Measurements from ENCODE around the gene GMNN. TPM values are rescaled to one million over a fixed set of nuclear protein-coding genes. Genes with fewer than 3 reads are reported as not detected.

The GMNN gene
- total and polyA plus RNA-seq, 7 experiments from 2014 or later, result 4.2 to 54.6 (median 5.8) TPM

DNA sequence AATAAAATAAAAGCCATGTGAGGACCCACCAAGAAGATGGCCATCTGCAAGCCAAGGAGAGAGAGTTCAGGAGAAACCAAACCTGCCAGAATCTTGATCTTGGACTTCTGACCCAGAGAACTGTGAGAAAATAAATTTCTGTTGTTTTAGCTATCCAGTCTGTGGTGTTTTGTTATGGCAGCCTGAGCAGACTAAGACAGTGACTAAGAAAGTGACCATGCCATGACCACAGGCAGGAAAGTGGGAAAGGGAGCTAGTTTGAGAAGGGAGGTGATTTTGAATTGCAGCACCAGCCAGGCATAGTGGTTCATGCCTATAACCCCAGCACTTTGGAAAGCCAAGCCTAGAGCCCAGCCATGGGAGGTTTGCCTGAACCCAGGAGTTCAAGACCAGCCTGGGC lies 33.9 kb upstream of the GMNN start:
- Mint-ChIP-seq H3K4me3 (no peak overlapping the region), H3K4me1 (peaks cover 0 to 18% (median 2%) of the 10 kb centered on the region in 7 donors), H3K36me3 (peaks cover 0 to 4% (median 0%) of the 10 kb centered on the region in 5 donors), H3K27me3 (peaks cover 0 to 5% (median 0%) of the 10 kb centered on the region in 5 donors), H3K9me3 (peaks cover 0 to 6% (median 0%) of the 10 kb centered on the region in 11 donors), H3K27ac (no peak overlapping the region)
- Histone ChIP-seq H3K27me3 (ENCODE audit: control insufficient read depth in 2 of 2, insufficient read depth in 2 of 2, low read length in 2 of 2) (no peaks in the 10 kb centered on the region), H3K4me1 (ENCODE audit: control insufficient read depth in 2 of 2, insufficient read depth in 2 of 2, low read length in 2 of 2) (no peaks in the 10 kb centered on the region), H3K27ac (ENCODE audit: low read depth, low read length) (no peak overlapping the region), H3K36me3 (ENCODE audit: control insufficient read depth in 2 of 3, insufficient read depth in 3 of 3, low read length in 3 of 3) (no peaks in the 10 kb centered on the region), H3K4me3 (ENCODE audit: low read length) (no peak overlapping the region), H3K9me3 (ENCODE audit: control insufficient read depth in 2 of 3, low read length in 3 of 3) (no peaks in the 10 kb centered on the region)
- ATAC-seq (no peak), DNase-seq (no peak)
- CTCF ChIA-PET, result no interaction called here
- intact Hi-C loops (cut with micrococcal nuclease), result no loop called here
- POLR2A ChIA-PET, result no interaction called here

DNA sequence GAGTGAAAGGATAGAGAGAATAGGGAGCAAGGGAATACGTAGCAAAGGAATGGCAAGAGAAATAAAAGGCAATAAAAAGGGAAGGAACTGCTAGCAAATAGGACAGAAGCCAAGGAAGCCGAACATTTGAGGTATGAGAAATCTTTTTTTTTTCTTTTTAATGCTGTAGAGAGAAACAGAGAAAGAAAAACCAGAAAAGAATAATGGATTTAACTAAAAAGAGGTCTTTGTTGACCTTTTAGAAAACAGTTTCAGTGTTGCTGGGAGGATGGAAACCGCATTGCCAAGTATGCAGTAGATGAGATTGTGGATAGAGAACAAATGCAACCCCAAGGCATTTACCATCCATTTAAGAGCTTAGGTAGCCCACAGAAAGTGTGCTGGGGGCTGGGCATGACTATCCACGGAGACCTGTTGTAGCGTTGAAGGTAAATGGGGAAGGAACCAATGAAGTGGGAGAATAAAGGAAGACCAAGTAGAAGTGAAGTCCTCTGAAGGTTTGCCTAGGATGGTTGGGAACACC lies 32.5 kb upstream of the GMNN start:
- peaks cover 0 to 6% (median 0%) of the 10 kb centered on the region in 11 donors for H3K9me3 Mint-ChIP-seq
- no peaks in the 10 kb centered on the region for H3K27me3 Mint-ChIP-seq
- H3K27ac Mint-ChIP-seq, result no peak overlapping the region
- Histone ChIP-seq H3K4me3 (ENCODE audit: low read length) (no peak overlapping the region), H3K27me3 (ENCODE audit: control insufficient read depth in 2 of 2, insufficient read depth in 2 of 2, low read length in 2 of 2) (no peaks in the 10 kb centered on the region), H3K27ac (ENCODE audit: low read depth, low read length) (no peak overlapping the region), H3K4me1 (ENCODE audit: control insufficient read depth in 2 of 2, insufficient read depth in 2 of 2, low read length in 2 of 2) (no peaks in the 10 kb centered on the region), H3K36me3 (ENCODE audit: control insufficient read depth in 2 of 3, insufficient read depth in 3 of 3, low read length in 3 of 3) (no peaks in the 10 kb centered on the region), H3K9me3 (ENCODE audit: control insufficient read depth in 2 of 3, low read length in 3 of 3) (no peaks in the 10 kb centered on the region)
- ChIA-PET POLR2A (no interaction called here), CTCF (interaction anchor here (0.6 kb wide), 1 partner anchor 173 kb away, joined by 3 read pairs; no protein-coding TSS in a partner anchor)
- H3K36me3 Mint-ChIP-seq, result peaks cover 0 to 4% (median 0%) of the 10 kb centered on the region in 5 donors
- H3K4me3 Mint-ChIP-seq, result no peak overlapping the region
- H3K4me1 Mint-ChIP-seq, result peaks cover 0 to 16% (median 0%) of the 10 kb centered on the region in 7 donors
- ATAC-seq, result no peak
- DNase-seq, result no peak
- intact Hi-C loops (cut with micrococcal nuclease), result no loop called here

DNA sequence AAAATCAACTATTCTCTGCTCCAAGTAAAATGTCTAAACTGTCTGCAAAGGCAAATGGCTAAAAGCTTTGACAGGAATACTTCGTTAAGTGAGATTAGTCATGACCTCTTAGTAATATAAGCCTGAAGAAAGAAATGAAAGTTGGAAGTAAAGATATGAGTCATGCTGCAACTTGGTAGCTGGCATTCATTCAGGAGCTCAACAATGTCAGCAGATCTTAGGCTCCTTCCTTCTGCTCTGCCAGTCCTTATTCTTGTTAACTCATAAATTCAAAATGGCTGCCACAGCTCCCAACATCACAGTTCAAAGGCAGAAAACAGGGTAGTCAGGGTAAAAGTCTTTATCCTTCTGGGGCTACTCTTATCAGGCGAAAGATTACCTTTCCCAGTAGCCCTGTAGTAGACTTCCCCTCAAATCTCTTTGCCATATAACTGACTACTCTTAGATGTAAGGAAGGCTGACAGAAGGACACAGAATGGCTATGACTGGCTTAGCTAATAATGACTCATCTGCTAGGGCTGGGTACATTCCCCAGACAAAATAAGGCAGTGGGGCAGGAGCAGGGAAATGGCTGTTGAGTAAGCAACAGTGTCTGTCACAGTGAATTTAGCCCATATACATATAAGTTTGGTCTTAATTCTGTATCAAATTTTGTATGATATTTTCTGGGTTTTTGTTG lies 31.3 kb upstream of the GMNN start:
- Histone ChIP-seq H3K27ac (ENCODE audit: low read depth, low read length) (no peak overlapping the region), H3K27me3 (ENCODE audit: control insufficient read depth in 2 of 2, insufficient read depth in 2 of 2, low read length in 2 of 2) (no peaks in the 10 kb centered on the region), H3K9me3 (ENCODE audit: control insufficient read depth in 2 of 3, low read length in 3 of 3) (no peaks in the 10 kb centered on the region), H3K36me3 (ENCODE audit: control insufficient read depth in 2 of 3, insufficient read depth in 3 of 3, low read length in 3 of 3) (no peaks in the 10 kb centered on the region), H3K4me1 (ENCODE audit: control insufficient read depth in 2 of 2, insufficient read depth in 2 of 2, low read length in 2 of 2) (no peaks in the 10 kb centered on the region), H3K4me3 (ENCODE audit: low read length) (no peak overlapping the region)
- Mint-ChIP-seq H3K9me3 (peaks cover 0 to 6% (median 0%) of the 10 kb centered on the region in 11 donors), H3K4me3 (peak overlapping the region in 1 of 10 donors; percentile 2), H3K36me3 (peaks cover 0 to 4% (median 0%) of the 10 kb centered on the region in 5 donors), H3K27me3 (no peaks in the 10 kb centered on the region), H3K27ac (peak overlapping the region in 1 of 9 donors; percentile 56), H3K4me1 (peaks cover 0 to 16% (median 0%) of the 10 kb centered on the region in 7 donors)
- CTCF ChIA-PET, result no interaction called here
- intact Hi-C loops (cut with micrococcal nuclease), result loop anchor here in 1 of 2 donors (1.0 kb wide), 1 partner anchor 22 kb away; no protein-coding TSS in a partner anchor
- DNase-seq (peak in 1 of 9 donors; percentile 25), ATAC-seq (peak; percentile 83)
- POLR2A ChIA-PET, result no interaction called here

DNA sequence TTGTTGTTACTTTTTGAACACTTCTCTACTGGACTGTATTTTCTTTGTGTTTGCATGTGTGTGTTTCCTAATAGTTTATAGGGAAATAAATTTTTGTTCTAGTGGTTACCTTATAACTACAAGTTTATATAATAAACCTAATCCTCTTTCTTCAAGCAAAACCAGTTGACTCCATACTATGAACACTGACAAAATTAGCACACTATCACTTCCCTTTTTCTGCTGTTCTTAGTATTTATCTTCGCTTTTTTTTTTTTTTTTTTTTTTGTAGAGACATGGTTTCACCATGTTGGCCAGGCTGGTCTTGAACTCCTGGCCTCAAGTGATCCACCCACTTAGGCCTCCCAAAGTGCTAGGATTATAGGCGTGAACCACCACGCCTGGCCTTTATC lies 30.8 kb upstream of the GMNN start:
- DNase-seq (no peak), ATAC-seq (peak; percentile 30)
- no peak overlapping the region for H3K4me3 ChIP-seq (ENCODE audit: low read length)
- Mint-ChIP-seq H3K9me3 (peaks cover 0 to 6% (median 0%) of the 10 kb centered on the region in 11 donors), H3K36me3 (peaks cover 0 to 4% (median 0%) of the 10 kb centered on the region in 5 donors), H3K27ac (no peak overlapping the region), H3K4me1 (peaks cover 0 to 16% (median 0%) of the 10 kb centered on the region in 7 donors), H3K27me3 (peaks cover 0 to 2% (median 0%) of the 10 kb centered on the region in 5 donors), H3K4me3 (no peak overlapping the region)
- H3K36me3 ChIP-seq (ENCODE audit: control insufficient read depth in 2 of 3, insufficient read depth in 3 of 3, low read length in 3 of 3), result no peaks in the 10 kb centered on the region
- ChIA-PET POLR2A (no interaction called here), CTCF (no interaction called here)
- no peaks in the 10 kb centered on the region for H3K9me3 ChIP-seq (ENCODE audit: control insufficient read depth in 2 of 3, low read length in 3 of 3)
- intact Hi-C loops (cut with micrococcal nuclease), result loop anchor here in 1 of 2 donors (1.0 kb wide), 1 partner anchor 23 kb away; no protein-coding TSS in a partner anchor
- no peaks in the 10 kb centered on the region for H3K4me1 ChIP-seq (ENCODE audit: control insufficient read depth in 2 of 2, insufficient read depth in 2 of 2, low read length in 2 of 2)
- no peak overlapping the region for H3K27ac ChIP-seq (ENCODE audit: low read depth, low read length)
- no peaks in the 10 kb centered on the region for H3K27me3 ChIP-seq (ENCODE audit: control insufficient read depth in 2 of 2, insufficient read depth in 2 of 2, low read length in 2 of 2)

DNA sequence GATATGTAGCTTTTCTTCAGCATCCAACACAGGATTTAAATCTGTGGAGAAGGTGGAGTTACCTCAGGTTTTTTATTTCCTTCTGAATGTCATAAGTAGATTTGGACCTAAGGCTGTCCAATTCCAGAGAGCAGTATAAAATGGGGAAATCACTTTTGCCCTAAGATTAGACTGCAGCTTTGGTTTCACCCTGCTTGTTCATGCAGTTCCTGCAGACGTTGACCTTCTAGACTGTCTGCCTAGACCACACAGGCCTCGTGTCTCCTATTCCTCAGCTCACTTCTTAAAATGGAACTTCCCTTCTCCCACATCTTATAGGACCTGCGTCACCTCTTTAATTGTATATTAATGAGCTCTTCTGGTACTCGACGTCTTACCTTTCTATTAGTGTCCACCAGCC lies 29.8 kb upstream of the GMNN start:
- POLR2A ChIA-PET, result interaction anchor here (1.1 kb wide), 1 partner anchor 21 kb away, joined by 5 read pairs; no protein-coding TSS in a partner anchor
- no peaks in the 10 kb centered on the region for H3K9me3 ChIP-seq (ENCODE audit: control insufficient read depth in 2 of 3, low read length in 3 of 3)
- Mint-ChIP-seq H3K27ac (no peak overlapping the region), H3K9me3 (peaks cover 0 to 6% (median 0%) of the 10 kb centered on the region in 11 donors), H3K4me1 (peaks cover 0 to 17% (median 0%) of the 10 kb centered on the region in 7 donors), H3K27me3 (peaks cover 0 to 6% (median 0%) of the 10 kb centered on the region in 5 donors), H3K4me3 (no peak overlapping the region), H3K36me3 (peaks cover 0 to 3% (median 0%) of the 10 kb centered on the region in 5 donors)
- CTCF ChIA-PET, result no interaction called here
- H3K4me3 ChIP-seq (ENCODE audit: low read length), result no peak overlapping the region
- no peaks in the 10 kb centered on the region for H3K27me3 ChIP-seq (ENCODE audit: control insufficient read depth in 2 of 2, insufficient read depth in 2 of 2, low read length in 2 of 2)
- H3K4me1 ChIP-seq (ENCODE audit: control insufficient read depth in 2 of 2, insufficient read depth in 2 of 2, low read length in 2 of 2), result no peaks in the 10 kb centered on the region
- intact Hi-C loops (cut with micrococcal nuclease), result no loop called here
- H3K27ac ChIP-seq (ENCODE audit: low read depth, low read length), result no peak overlapping the region
- peak; percentile 65 for ATAC-seq
- no peak for DNase-seq
- no peaks in the 10 kb centered on the region for H3K36me3 ChIP-seq (ENCODE audit: control insufficient read depth in 2 of 3, insufficient read depth in 3 of 3, low read length in 3 of 3)

DNA sequence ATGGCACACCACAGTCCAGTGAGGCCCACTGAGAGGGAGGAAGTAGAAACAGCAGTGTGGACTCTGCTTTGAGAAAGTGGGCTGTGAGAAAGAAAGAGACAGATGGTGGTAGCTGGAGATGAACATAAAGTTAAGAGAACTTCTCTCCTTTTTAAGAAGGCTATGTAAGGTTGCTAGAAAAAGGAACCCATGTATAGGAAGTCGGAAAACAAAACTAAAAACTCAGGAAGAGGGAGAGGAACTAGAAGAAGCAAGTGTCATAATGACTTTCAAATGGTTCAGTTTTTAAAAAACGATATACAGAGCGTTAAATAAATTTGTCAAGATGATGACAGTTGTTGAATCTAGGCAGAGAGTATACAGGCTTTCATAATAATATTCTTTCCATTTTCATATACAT lies 25.4 kb upstream of the GMNN start:
- H3K36me3 ChIP-seq (ENCODE audit: control insufficient read depth in 2 of 3, insufficient read depth in 3 of 3, low read length in 3 of 3), result no peaks in the 10 kb centered on the region
- Mint-ChIP-seq H3K4me3 (no peak overlapping the region), H3K4me1 (peaks cover 0 to 2% (median 0%) of the 10 kb centered on the region in 7 donors), H3K36me3 (peaks cover 0 to 7% (median 0%) of the 10 kb centered on the region in 5 donors), H3K9me3 (peaks cover 0 to 7% (median 0%) of the 10 kb centered on the region in 11 donors), H3K27me3 (peaks cover 0 to 10% (median 0%) of the 10 kb centered on the region in 5 donors), H3K27ac (no peak overlapping the region)
- POLR2A ChIA-PET, result interaction anchor here (1.2 kb wide), 2 partner anchors 14 to 30 kb away, joined by 3 read pairs; no protein-coding TSS in a partner anchor
- ATAC-seq, result no peak
- intact Hi-C loops (cut with micrococcal nuclease), result no loop called here
- H3K27me3 ChIP-seq (ENCODE audit: control insufficient read depth in 2 of 2, insufficient read depth in 2 of 2, low read length in 2 of 2), result no peaks in the 10 kb centered on the region
- H3K4me1 ChIP-seq (ENCODE audit: control insufficient read depth in 2 of 2, insufficient read depth in 2 of 2, low read length in 2 of 2), result no peaks in the 10 kb centered on the region
- DNase-seq, result no peak
- H3K4me3 ChIP-seq (ENCODE audit: low read length), result no peak overlapping the region
- H3K9me3 ChIP-seq (ENCODE audit: control insufficient read depth in 2 of 3, low read length in 3 of 3), result no peaks in the 10 kb centered on the region
- no peak overlapping the region for H3K27ac ChIP-seq (ENCODE audit: low read depth, low read length)
- CTCF ChIA-PET, result no interaction called here

All from naive thymus-derived CD4-positive, alpha-beta T cell (primary cell).